ENCODE measurements around the gene SETBP1. TPM values are rescaled to one million over a fixed set of nuclear protein-coding genes. Genes with fewer than 3 reads are reported as not detected.

Gene SETBP1
- total RNA-seq, 4 donors from 2014 or later: 16.2 to 33.6 (median 24.4) TPM

DNA sequence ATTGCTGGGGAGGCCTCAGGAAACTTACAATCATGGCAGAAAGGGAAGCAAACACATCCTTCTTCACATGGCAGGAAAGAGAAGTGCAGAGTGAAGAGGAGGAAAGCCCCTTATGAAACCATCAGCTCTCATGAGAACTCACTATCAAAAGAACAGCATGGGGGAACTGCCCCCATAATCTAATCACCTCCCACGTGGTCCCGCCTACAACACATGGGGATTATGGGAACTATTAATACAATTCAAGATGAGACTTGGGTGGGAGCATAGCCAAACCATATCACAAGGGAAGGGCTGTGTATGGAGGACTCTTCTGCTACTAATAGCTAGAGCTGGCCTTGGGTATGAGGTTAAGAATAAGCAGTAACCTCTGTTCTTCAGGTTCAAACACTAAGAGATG, 8.8 kb upstream of the SETBP1 start:
- intact Hi-C loops (cut with DNase I; ENCODE audit: low total_unique reads): no loop called here
- no peak for TF ChIP-seq EP300 (IDR thresholded peaks at IDR 0.05; ENCODE audit: low read depth)
- TF ChIP-seq, protein P1, sequence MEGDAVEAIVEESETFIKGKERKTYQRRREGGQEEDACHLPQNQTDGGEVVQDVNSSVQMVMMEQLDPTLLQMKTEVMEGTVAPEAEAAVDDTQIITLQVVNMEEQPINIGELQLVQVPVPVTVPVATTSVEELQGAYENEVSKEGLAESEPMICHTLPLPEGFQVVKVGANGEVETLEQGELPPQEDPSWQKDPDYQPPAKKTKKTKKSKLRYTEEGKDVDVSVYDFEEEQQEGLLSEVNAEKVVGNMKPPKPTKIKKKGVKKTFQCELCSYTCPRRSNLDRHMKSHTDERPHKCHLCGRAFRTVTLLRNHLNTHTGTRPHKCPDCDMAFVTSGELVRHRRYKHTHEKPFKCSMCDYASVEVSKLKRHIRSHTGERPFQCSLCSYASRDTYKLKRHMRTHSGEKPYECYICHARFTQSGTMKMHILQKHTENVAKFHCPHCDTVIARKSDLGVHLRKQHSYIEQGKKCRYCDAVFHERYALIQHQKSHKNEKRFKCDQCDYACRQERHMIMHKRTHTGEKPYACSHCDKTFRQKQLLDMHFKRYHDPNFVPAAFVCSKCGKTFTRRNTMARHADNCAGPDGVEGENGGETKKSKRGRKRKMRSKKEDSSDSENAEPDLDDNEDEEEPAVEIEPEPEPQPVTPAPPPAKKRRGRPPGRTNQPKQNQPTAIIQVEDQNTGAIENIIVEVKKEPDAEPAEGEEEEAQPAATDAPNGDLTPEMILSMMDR (IDR thresholded peaks at IDR 0.05): no peak
- TF ChIP-seq POLR2A (IDR thresholded peaks at IDR 0.05): no peak
- no peak for TF ChIP-seq POLR2AphosphoS5 (IDR thresholded peaks at IDR 0.05)
- H3K9me3 ChIP-seq: no peaks in the 10 kb centered on the region
- WGBS, 2 donors (ENCODE audit: low coverage in 1 of 2): 83 to 95% methylated on average over 2 of the region's 2 CpGs
- peaks cover 0 to 8% (median 0%) of the 10 kb centered on the region in 4 donors for H3K4me1 ChIP-seq
- no peak for DNase-seq
- in situ Hi-C loops (cut with MboI; ENCODE audit: low pct_ligation_motif_present in 1 of 4, low pct_unique_long_range_greater_than_20kb in 1 of 4, low sequenced_read_pairs in 3 of 4): no loop called here
- no peaks in the 10 kb centered on the region for H3K36me3 ChIP-seq
- no peak overlapping the region for H3K4me3 ChIP-seq
- H3K27me3 ChIP-seq: no peaks in the 10 kb centered on the region
- H3K27ac ChIP-seq: no peak overlapping the region

DNA sequence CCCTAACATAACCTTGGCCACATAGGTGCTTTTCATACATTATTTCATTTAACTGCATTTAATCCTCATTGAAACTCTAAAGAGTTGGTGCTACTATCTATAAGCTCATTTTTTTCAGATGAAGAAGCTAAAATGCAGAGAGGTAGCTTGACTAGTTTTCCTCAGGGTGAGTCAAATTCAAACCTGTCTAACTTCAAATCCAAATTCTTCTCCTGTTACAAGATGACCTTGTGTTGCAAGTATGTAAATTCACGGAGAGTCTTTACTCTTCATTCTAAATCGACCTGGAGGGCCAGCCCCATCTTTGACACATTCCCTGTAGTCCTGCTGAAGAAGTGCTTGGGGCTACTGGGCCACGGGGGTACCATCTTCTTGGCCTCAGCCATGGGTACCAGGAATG, 8.2 kb upstream of the SETBP1 start:
- Histone ChIP-seq H3K27ac (no peak overlapping the region), H3K27me3 (no peaks in the 10 kb centered on the region), H3K4me3 (no peak overlapping the region), H3K4me1 (peaks cover 0 to 8% (median 0%) of the 10 kb centered on the region in 4 donors), H3K9me3 (no peaks in the 10 kb centered on the region), H3K36me3 (no peaks in the 10 kb centered on the region)
- WGBS, 2 donors (ENCODE audit: low coverage in 1 of 2): 77% methylated on average over 3 of the region's 3 CpGs; no CpG with 5 or more reads in 1 of the 2 donors
- no peak for DNase-seq
- in situ Hi-C loops (cut with MboI; ENCODE audit: low pct_ligation_motif_present in 1 of 4, low pct_unique_long_range_greater_than_20kb in 1 of 4, low sequenced_read_pairs in 3 of 4): no loop called here
- TF ChIP-seq POLR2AphosphoS5 (IDR thresholded peaks at IDR 0.05) (no peak), POLR2A (IDR thresholded peaks at IDR 0.05) (no peak), EP300 (IDR thresholded peaks at IDR 0.05; ENCODE audit: low read depth) (no peak)
- TF ChIP-seq, protein P1 (IDR thresholded peaks at IDR 0.05): no peak
- intact Hi-C loops (cut with DNase I; ENCODE audit: low total_unique reads): no loop called here

DNA sequence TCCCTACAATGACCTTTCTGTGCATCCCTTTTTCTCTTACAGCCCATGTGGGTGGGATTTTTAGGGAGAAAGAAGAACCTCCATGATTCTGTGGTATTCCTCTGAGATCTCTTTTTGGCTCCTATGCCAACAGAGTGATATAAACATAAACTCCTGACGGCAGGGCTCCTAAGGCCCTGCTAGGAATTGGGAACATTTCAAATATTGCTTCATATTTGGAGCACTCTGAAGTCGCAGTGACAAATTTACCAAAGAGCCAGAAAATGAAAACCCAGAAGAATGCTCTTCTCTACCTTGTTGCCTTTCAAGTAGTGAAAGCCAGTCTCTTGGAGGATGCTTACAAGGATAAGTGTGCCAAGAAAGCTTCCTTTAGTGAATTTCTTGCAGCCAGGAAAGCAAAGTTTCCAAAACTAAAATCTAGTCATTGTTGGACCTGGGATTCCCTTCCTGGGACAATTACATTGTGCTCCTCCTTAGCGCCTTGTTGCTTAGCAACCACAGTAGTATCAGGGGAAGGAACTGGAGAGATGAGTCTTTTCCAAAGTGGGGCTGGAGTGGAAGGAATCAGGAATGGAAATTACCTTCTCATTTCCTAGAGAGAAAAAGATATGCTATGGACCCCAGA, 7.3 kb upstream of the SETBP1 start:
- in situ Hi-C loops (cut with MboI; ENCODE audit: low pct_ligation_motif_present in 1 of 4, low pct_unique_long_range_greater_than_20kb in 1 of 4, low sequenced_read_pairs in 3 of 4) (no loop called here), intact Hi-C loops (cut with DNase I; ENCODE audit: low total_unique reads) (no loop called here)
- no peak for TF ChIP-seq POLR2A (IDR thresholded peaks at IDR 0.05)
- TF ChIP-seq EP300 (IDR thresholded peaks at IDR 0.05; ENCODE audit: low read depth): no peak
- TF ChIP-seq, protein P1 (IDR thresholded peaks at IDR 0.05): no peak
- TF ChIP-seq POLR2AphosphoS5 (IDR thresholded peaks at IDR 0.05): no peak
- Histone ChIP-seq H3K4me3 (no peak overlapping the region), H3K4me1 (peaks cover 0 to 5% (median 0%) of the 10 kb centered on the region in 4 donors), H3K9me3 (no peaks in the 10 kb centered on the region), H3K36me3 (no peaks in the 10 kb centered on the region), H3K27me3 (no peaks in the 10 kb centered on the region), H3K27ac (no peak overlapping the region)
- 65 to 81% methylated on average over 2 to 3 of the region's 3 CpGs for WGBS, 2 donors (ENCODE audit: low coverage in 1 of 2)
- no peak for DNase-seq

DNA sequence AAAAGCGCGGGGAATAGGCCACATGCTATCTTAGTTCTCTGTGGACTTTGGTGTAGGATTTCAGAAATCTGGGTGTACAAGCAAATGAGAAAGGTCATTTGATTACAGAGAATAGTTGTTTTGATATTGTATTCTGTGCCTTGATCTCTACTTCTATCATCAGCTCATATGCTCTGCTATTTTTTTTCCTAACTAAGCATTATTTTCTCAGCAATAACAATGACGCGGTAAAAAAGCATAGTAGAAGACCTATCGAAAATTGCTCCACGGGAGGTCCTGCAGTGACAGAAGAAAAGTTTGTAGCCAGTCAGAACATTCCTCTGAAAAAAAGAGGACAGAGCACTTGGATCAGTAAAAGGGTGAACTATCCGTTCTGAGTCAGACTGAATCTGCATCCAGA, 2.8 kb upstream of the SETBP1 start:
- Histone ChIP-seq H3K9me3 (no peaks in the 10 kb centered on the region), H3K27me3 (no peaks in the 10 kb centered on the region), H3K36me3 (no peaks in the 10 kb centered on the region), H3K27ac (peak overlapping the region in 1 of 4 donors; percentile 99), H3K4me1 (peaks cover 0 to 2% (median under 1%) of the 10 kb centered on the region in 4 donors), H3K4me3 (no peak overlapping the region)
- TF ChIP-seq POLR2A (IDR thresholded peaks at IDR 0.05): no peak
- TF ChIP-seq POLR2AphosphoS5 (IDR thresholded peaks at IDR 0.05): no peak
- no peak for TF ChIP-seq EP300 (IDR thresholded peaks at IDR 0.05; ENCODE audit: low read depth)
- TF ChIP-seq, protein P1 (IDR thresholded peaks at IDR 0.05): no peak
- WGBS, 2 donors (ENCODE audit: low coverage in 1 of 2): 94% methylated on average over 5 to 7 of the region's 7 CpGs
- intact Hi-C loops (cut with DNase I; ENCODE audit: low total_unique reads) (loop anchor here (5.0 kb wide), 1 partner anchor 534 kb away; no protein-coding TSS in a partner anchor), in situ Hi-C loops (cut with MboI; ENCODE audit: low pct_ligation_motif_present in 1 of 4, low pct_unique_long_range_greater_than_20kb in 1 of 4, low sequenced_read_pairs in 3 of 4) (loop anchor here in 2 of 4 donors (5.0 to 25.0 kb wide), 4 partner anchors 134 to 534 kb away; no protein-coding TSS in a partner anchor)
- no peak for DNase-seq
